Heart left ventricle (tissue), 16 donors: ENCODE measurements around the gene PAM16. TPM values are rescaled to one million over a fixed set of nuclear protein-coding genes. Genes with fewer than 3 reads are reported as not detected.

Source experiments
- ATAC-seq, 4 donors: fragments of 200-7000 bp; cut with Tn5 transposase; one replicate each; pipeline ENCODE4 v1.9.1; 2020 to 2022; ENCODE audit warnings: moderate library complexity in 4 of 4, mild to moderate bottlenecking in 3 of 4, moderate number of reproducible peaks in 1 of 4
- DNase-seq, 5 donors: peaks; one replicate each; pipeline ENCODE4 v3.0.0-alpha.2; 2020
- H3K27ac ChIP-seq, 12 donors: fragments of 200-600 bp; sonication (generic) in 4 of 12; one replicate each; pipeline versions ENCODE4 v1.5.0 to v1.8.0; 2016 to 2022; ENCODE audit warnings: mild to moderate bottlenecking in 2 of 12
- H3K27me3 ChIP-seq, 9 donors: fragments of 200-600 bp; sonication (generic) in 2 of 9; one replicate each; pipeline versions ENCODE4 v1.5.1 to v1.8.0; 2016 to 2022; ENCODE audit warnings: mild to moderate bottlenecking in 3 of 9
- H3K36me3 ChIP-seq, 9 donors: fragments of 200-600 bp; sonication (generic) in 2 of 9; one replicate each; pipeline versions ENCODE4 v1.5.0 to v1.8.0; 2018 to 2022; ENCODE audit warnings: mild to moderate bottlenecking in 2 of 9
- H3K4me1 ChIP-seq, 12 donors: fragments of 200-600 bp; sonication (generic) in 4 of 12; one replicate each; pipeline versions ENCODE4 v1.5.0 to v1.8.0; 2016 to 2022; ENCODE audit warnings: mild to moderate bottlenecking in 3 of 12
- H3K4me3 ChIP-seq, 12 donors: fragments of 200-600 bp; sonication (generic) in 4 of 12; one replicate each; pipeline versions ENCODE4 v1.5.0 to v1.8.0; 2017 to 2022; ENCODE audit warnings: mild to moderate bottlenecking in 9 of 12, moderate library complexity in 4 of 12
- H3K9me3 ChIP-seq, 12 donors: fragments of 200-600 bp; sonication (generic) in 4 of 12; one replicate each; pipeline versions ENCODE4 v1.5.0 to v1.8.0; 2016 to 2022; ENCODE audit warnings: mild to moderate bottlenecking in 1 of 12
- CTCF ChIP-seq, 12 donors: fragments of 200-600 bp; sonication (generic) in 4 of 12; IDR thresholded peaks; one replicate each; pipeline versions ENCODE4 v1.5.0 to v1.8.0; 2018 to 2022; ENCODE audit warnings: antibody characterized with exemption in 12 of 12, mild to moderate bottlenecking in 5 of 12
- POLR2A ChIP-seq, 2 donors: fragments of 450-650 bp; IDR thresholded peaks; one replicate each; pipeline ENCODE4 v1.6.1; 2017; ENCODE audit warnings: antibody characterized with exemption in 2 of 2, mild to moderate bottlenecking in 2 of 2, moderate library complexity in 2 of 2
- WGBS, 4 donors: extraction: QIAGEN DNeasy Blood & Tissue Kit in 2 of 4; methylation state at CpG; one replicate each; pipeline versions ENCODE4 v1.1.5 to v1.1.7; 2013 to 2018; 5-methylcytosine and 5-hydroxymethylcytosine counted together
- intact Hi-C, 10 donors: fragments of 100-400 bp; cut with DNase I; formaldehyde crosslinking; loops; one replicate each; pipeline versions ENCODE4 v1.11.1 to v1.14.2; 2022
- polyA plus RNA-seq, 2 donors: library from polyadenylated mRNA; stranded (reverse); fragments of 200-250 nt; gene quantifications; one replicate each; pipeline ENCODE4 v1.2.3, GENCODE V29; 2013
- total RNA-seq, 9 donors: library from RNA; depleted of rRNA in 2 of 9; stranded (reverse); fragments of >200 nt in 2 of 9; fragmentation: NEBNext Ultra II Directional in 3 of 9; extraction: Animal tissue kit (Norgen Biotek cat#: 25700) in 3 of 9; gene quantifications; one replicate each; pipeline versions ENCODE4 v1.1.0 to v1.2.4, GENCODE V29; 2016 to 2023
- donor health status: ischemic (EF 13 %, LVEDD 7.1; RV severe dilation, severe dysfunction).
- donor health status: healthy with polysubstance abuse.
- donor health status: DM: no; HTN: yes; CAD: no.
- donor health status: DM: no; HTN: no; CAD: no.
- donor health status: ischemic (EF 25% LVEDD 6.9; RV normal size, moderate dysfunction).
- donor health status: ischemic (EF 25% LVEDD 5.7; RV mildly dilated, moderate dysfunction).
- donor health status: healthy.
- donor health status: DM: yes; HTN: yes; CAD: no.
- donor health status: ischemic (EF 35%, LVEDD 5.7; RV mildly dilated, moderate dysfunction).
- donor health status: nonischemic (EF 11% LVEDD 7.7; RV severe dilation, severe dysfunction).
- donor health status: DM: yes; HTN: yes; CAD: no.
- donor health status: PGD.
- donor health status: ischemic (EF 29% LVEDD 5.4; RV normal size, mild dysfunction).
- donor health status: nonischemic (EF 23%, LVEDD 6.1; RV moderate dilation, normal function).

Gene PAM16
- total and polyA plus RNA-seq, 11 donors, result 32.7 to 210 (median 65.0) TPM

GRCh38 chr16:4371357-4372000 is 20.4 kb upstream of the PAM16 start, which contains the start of gene VASN:
Gene VASN, plus strand, starts transcription at chr16:4371848. Its CDS starts 9,030 bp downstream, at chr16:4380878.
- Histone ChIP-seq H3K9me3 (no peaks in the 10 kb centered on the region), H3K36me3 (no peaks in the 10 kb centered on the region), H3K27ac (peak within 1 kb of the TSS in 11 of 12 donors; percentile 73 to 89 (median 83)), H3K4me3 (peak within 1 kb of the TSS; percentile 34 to 86 (median 64)), H3K27me3 (no peaks in the 10 kb centered on the region), H3K4me1 (peaks cover 0 to 78% (median 54%) of the 10 kb centered on the region in 12 donors)
- DNase-seq (peak; percentile 82 to 91 (median 85)), ATAC-seq (peak; percentile 55 to 82 (median 80))
- intact Hi-C loops, result loop anchor here in 1 of 10 donors (2.0 kb wide), 1 partner anchor 17 kb away; no protein-coding TSS in a partner anchor
- TF ChIP-seq CTCF (IDR thresholded peaks at IDR 0.05) (no peak), POLR2A (IDR thresholded peaks at IDR 0.05) (peak; percentile 89 to 99)
- 2 to 14% (median 4%) methylated on average over 14 to 50 of the region's 50 CpGs for WGBS, 4 donors

- Histone ChIP-seq H3K27ac (peak overlapping the region in 11 of 12 donors; percentile 73 to 89 (median 83)), H3K36me3 (no peaks in the 10 kb centered on the region), H3K4me1 (peaks cover 0 to 71% (median 47%) of the 10 kb centered on the region in 12 donors), H3K27me3 (no peaks in the 10 kb centered on the region), H3K4me3 (peak overlapping the region in 8 of 12 donors; percentile 59 to 86 (median 66)), H3K9me3 (no peaks in the 10 kb centered on the region)
- ATAC-seq (peak in 3 of 4 donors; percentile 26 to 58 (median 49)), DNase-seq (peak; percentile 78 to 87 (median 86))
- intact Hi-C loops, result loop anchor here in 1 of 10 donors (2.0 kb wide), 1 partner anchor 18 kb away; no protein-coding TSS in a partner anchor
- 48 to 67% (median 65%) methylated on average over 9 to 14 of the region's 14 CpGs for WGBS, 4 donors
- no peak for TF ChIP-seq CTCF (IDR thresholded peaks at IDR 0.05)
- TF ChIP-seq POLR2A (IDR thresholded peaks at IDR 0.05), result peak in 1 of 2 donors; percentile 12
Measured at GRCh38 chr16:4370570-4371356, 19.6 kb upstream of the PAM16 start.

GRCh38 chr16:4370151-4370550 is 19.0 kb upstream of the PAM16 start:
- Histone ChIP-seq H3K27ac (peak overlapping the region in 11 of 12 donors; percentile 41 to 89 (median 79)), H3K4me1 (peaks cover 0 to 65% (median 42%) of the 10 kb centered on the region in 12 donors), H3K9me3 (no peaks in the 10 kb centered on the region), H3K27me3 (no peaks in the 10 kb centered on the region), H3K36me3 (peaks cover 0 to 4% (median under 1%) of the 10 kb centered on the region in 9 donors), H3K4me3 (no peak overlapping the region)
- 55 to 70% (median 62%) methylated on average over 3 of the region's 3 CpGs for WGBS, 4 donors
- no peak for DNase-seq
- intact Hi-C loops, result loop anchor here in 1 of 10 donors (2.0 kb wide), 1 partner anchor 19 kb away; no protein-coding TSS in a partner anchor
- no peak for TF ChIP-seq POLR2A (IDR thresholded peaks at IDR 0.05)
- no peak for TF ChIP-seq CTCF (IDR thresholded peaks at IDR 0.05)
- ATAC-seq, result no peak
